Heart left ventricle (tissue), 16 donors: Measurements from ENCODE around the gene MAP2K5. TPM values are rescaled to one million over a fixed set of nuclear protein-coding genes. Genes with fewer than 3 reads are reported as not detected.

Experiments
- ATAC-seq, 4 donors: fragments of 200-7000 bp; cut with Tn5 transposase; one replicate each; pipeline ENCODE4 v1.9.1; 2020 to 2022; ENCODE audit warnings: moderate library complexity in 4 of 4, mild to moderate bottlenecking in 3 of 4, moderate number of reproducible peaks in 1 of 4
- DNase-seq, 5 donors: peaks; one replicate each; pipeline ENCODE4 v3.0.0-alpha.2; 2020
- H3K27ac ChIP-seq, 12 donors: fragments of 200-600 bp; sonication (generic) in 4 of 12; one replicate each; pipeline versions ENCODE4 v1.5.0 to v1.8.0; 2016 to 2022; ENCODE audit warnings: mild to moderate bottlenecking in 2 of 12
- H3K27me3 ChIP-seq, 9 donors: fragments of 200-600 bp; sonication (generic) in 2 of 9; one replicate each; pipeline versions ENCODE4 v1.5.1 to v1.8.0; 2016 to 2022; ENCODE audit warnings: mild to moderate bottlenecking in 3 of 9
- H3K36me3 ChIP-seq, 9 donors: fragments of 200-600 bp; sonication (generic) in 2 of 9; one replicate each; pipeline versions ENCODE4 v1.5.0 to v1.8.0; 2018 to 2022; ENCODE audit warnings: mild to moderate bottlenecking in 2 of 9
- H3K4me1 ChIP-seq, 12 donors: fragments of 200-600 bp; sonication (generic) in 4 of 12; one replicate each; pipeline versions ENCODE4 v1.5.0 to v1.8.0; 2016 to 2022; ENCODE audit warnings: mild to moderate bottlenecking in 3 of 12
- H3K4me3 ChIP-seq, 12 donors: fragments of 200-600 bp; sonication (generic) in 4 of 12; one replicate each; pipeline versions ENCODE4 v1.5.0 to v1.8.0; 2017 to 2022; ENCODE audit warnings: mild to moderate bottlenecking in 9 of 12, moderate library complexity in 4 of 12
- H3K9me3 ChIP-seq, 12 donors: fragments of 200-600 bp; sonication (generic) in 4 of 12; one replicate each; pipeline versions ENCODE4 v1.5.0 to v1.8.0; 2016 to 2022; ENCODE audit warnings: mild to moderate bottlenecking in 1 of 12
- CTCF ChIP-seq, 12 donors: fragments of 200-600 bp; sonication (generic) in 4 of 12; IDR thresholded peaks; one replicate each; pipeline versions ENCODE4 v1.5.0 to v1.8.0; 2018 to 2022; ENCODE audit warnings: antibody characterized with exemption in 12 of 12, mild to moderate bottlenecking in 5 of 12
- POLR2A ChIP-seq, 2 donors: fragments of 450-650 bp; IDR thresholded peaks; one replicate each; pipeline ENCODE4 v1.6.1; 2017; ENCODE audit warnings: antibody characterized with exemption in 2 of 2, mild to moderate bottlenecking in 2 of 2, moderate library complexity in 2 of 2
- WGBS, 4 donors: extraction: QIAGEN DNeasy Blood & Tissue Kit in 2 of 4; methylation state at CpG; one replicate each; pipeline versions ENCODE4 v1.1.5 to v1.1.7; 2013 to 2018; 5-methylcytosine and 5-hydroxymethylcytosine counted together
- intact Hi-C, 10 donors: fragments of 100-400 bp; cut with DNase I; formaldehyde crosslinking; loops; one replicate each; pipeline versions ENCODE4 v1.11.1 to v1.14.2; 2022
- polyA plus RNA-seq, 2 donors: library from polyadenylated mRNA; stranded (reverse); fragments of 200-250 nt; gene quantifications; one replicate each; pipeline ENCODE4 v1.2.3, GENCODE V29; 2013
- total RNA-seq, 9 donors: library from RNA; depleted of rRNA in 2 of 9; stranded (reverse); fragments of >200 nt in 2 of 9; fragmentation: NEBNext Ultra II Directional in 3 of 9; extraction: Animal tissue kit (Norgen Biotek cat#: 25700) in 3 of 9; gene quantifications; one replicate each; pipeline versions ENCODE4 v1.1.0 to v1.2.4, GENCODE V29; 2016 to 2023
- donor health status: ischemic (EF 13 %, LVEDD 7.1; RV severe dilation, severe dysfunction).
- donor health status: healthy with polysubstance abuse.
- donor health status: DM: no; HTN: yes; CAD: no.
- donor health status: DM: no; HTN: no; CAD: no.
- donor health status: ischemic (EF 25% LVEDD 6.9; RV normal size, moderate dysfunction).
- donor health status: ischemic (EF 25% LVEDD 5.7; RV mildly dilated, moderate dysfunction).
- donor health status: healthy.
- donor health status: DM: yes; HTN: yes; CAD: no.
- donor health status: ischemic (EF 35%, LVEDD 5.7; RV mildly dilated, moderate dysfunction).
- donor health status: nonischemic (EF 11% LVEDD 7.7; RV severe dilation, severe dysfunction).
- donor health status: DM: yes; HTN: yes; CAD: no.
- donor health status: PGD.
- donor health status: ischemic (EF 29% LVEDD 5.4; RV normal size, mild dysfunction).
- donor health status: nonischemic (EF 23%, LVEDD 6.1; RV moderate dilation, normal function).

MAP2K5 gene
- total and polyA plus RNA-seq, 11 donors: 8.1 to 32.0 (median 19.1) TPM

- TF ChIP-seq CTCF (IDR thresholded peaks at IDR 0.05) (no peak), POLR2A (IDR thresholded peaks at IDR 0.05) (no peak)
Observed at GRCh38 chr15:67779549-67780111, 237.1 kb downstream of the MAP2K5 start.

GRCh38 chr15:67781061-67781460 is 238.6 kb downstream of the MAP2K5 start:
- Histone ChIP-seq H3K9me3 (no peaks in the 10 kb centered on the region), H3K4me1 (peaks cover 0 to 3% (median 0%) of the 10 kb centered on the region in 12 donors), H3K4me3 (no peak overlapping the region), H3K36me3 (peaks cover 0 to 17% (median 0%) of the 10 kb centered on the region in 9 donors), H3K27me3 (no peaks in the 10 kb centered on the region), H3K27ac (no peak overlapping the region)
- intact Hi-C loops: loop anchor here in 1 of 10 donors (2.0 kb wide), 1 partner anchor 38 kb away; no protein-coding TSS in a partner anchor
- ATAC-seq (no peak), DNase-seq (no peak)
- TF ChIP-seq CTCF (IDR thresholded peaks at IDR 0.05): no peak
- no peak for TF ChIP-seq POLR2A (IDR thresholded peaks at IDR 0.05)
- 88 to 94% (median 92%) methylated on average over 3 of the region's 3 CpGs for WGBS, 4 donors

More at GRCh38 chr15:67779549-67780111, 237.1 kb downstream of the MAP2K5 start:
- DNase-seq (no peak), ATAC-seq (no peak)
- peaks cover 0 to 17% (median 0%) of the 10 kb centered on the region in 9 donors for H3K36me3 ChIP-seq
- no peaks in the 10 kb centered on the region for H3K27me3 ChIP-seq
- H3K27ac ChIP-seq: no peak overlapping the region
- H3K4me3 ChIP-seq: no peak overlapping the region
- peaks cover 0 to 3% (median 0%) of the 10 kb centered on the region in 12 donors for H3K4me1 ChIP-seq
- WGBS, 4 donors: 79 to 89% (median 87%) methylated on average over 6 of the region's 6 CpGs
- intact Hi-C loops: loop anchor here in 1 of 10 donors (2.0 kb wide), 1 partner anchor 39 kb away; no protein-coding TSS in a partner anchor
- H3K9me3 ChIP-seq: no peaks in the 10 kb centered on the region

- TF ChIP-seq CTCF (IDR thresholded peaks at IDR 0.05) (no peak), POLR2A (IDR thresholded peaks at IDR 0.05) (no peak)
- 77 to 82% (median 79%) methylated on average over 10 of the region's 10 CpGs for WGBS, 4 donors
- no peaks in the 10 kb centered on the region for H3K9me3 ChIP-seq
- no peak overlapping the region for H3K4me3 ChIP-seq
- H3K36me3 ChIP-seq: peaks cover 0 to 17% (median 0%) of the 10 kb centered on the region in 9 donors
- no peak for DNase-seq
- no peak overlapping the region for H3K27ac ChIP-seq
- intact Hi-C loops: loop anchor here in 1 of 10 donors (2.0 kb wide), 1 partner anchor 37 kb away; no protein-coding TSS in a partner anchor
- no peaks in the 10 kb centered on the region for H3K27me3 ChIP-seq
- ATAC-seq: no peak
- peaks cover 0 to 3% (median 0%) of the 10 kb centered on the region in 12 donors for H3K4me1 ChIP-seq
Observed at GRCh38 chr15:67781907-67782690, 239.6 kb downstream of the MAP2K5 start.

- 73 to 81% (median 75%) methylated on average over 7 of the region's 7 CpGs for WGBS, 4 donors
- Histone ChIP-seq H3K4me1 (peaks cover 0 to 3% (median 0%) of the 10 kb centered on the region in 12 donors), H3K9me3 (no peaks in the 10 kb centered on the region), H3K27me3 (no peaks in the 10 kb centered on the region), H3K36me3 (peaks cover 0 to 17% (median 0%) of the 10 kb centered on the region in 9 donors), H3K27ac (no peak overlapping the region), H3K4me3 (no peak overlapping the region)
- intact Hi-C loops: no loop called here
- DNase-seq (no peak), ATAC-seq (no peak)
- TF ChIP-seq CTCF (IDR thresholded peaks at IDR 0.05): no peak
- no peak for TF ChIP-seq POLR2A (IDR thresholded peaks at IDR 0.05)
Observed at GRCh38 chr15:67782691-67782991, 240.1 kb downstream of the MAP2K5 start.
